ENCODE measurements around the gene DNMT3A. TPM values are rescaled to one million over a fixed set of nuclear protein-coding genes. Genes with fewer than 3 reads are reported as not detected.
A peak's percentile ranks its signal among the peaks of the same experiment; 100 is the strongest.

Gene DNMT3A
- total RNA-seq, 1 donor from 2014 or later, result 219 TPM

DNA sequence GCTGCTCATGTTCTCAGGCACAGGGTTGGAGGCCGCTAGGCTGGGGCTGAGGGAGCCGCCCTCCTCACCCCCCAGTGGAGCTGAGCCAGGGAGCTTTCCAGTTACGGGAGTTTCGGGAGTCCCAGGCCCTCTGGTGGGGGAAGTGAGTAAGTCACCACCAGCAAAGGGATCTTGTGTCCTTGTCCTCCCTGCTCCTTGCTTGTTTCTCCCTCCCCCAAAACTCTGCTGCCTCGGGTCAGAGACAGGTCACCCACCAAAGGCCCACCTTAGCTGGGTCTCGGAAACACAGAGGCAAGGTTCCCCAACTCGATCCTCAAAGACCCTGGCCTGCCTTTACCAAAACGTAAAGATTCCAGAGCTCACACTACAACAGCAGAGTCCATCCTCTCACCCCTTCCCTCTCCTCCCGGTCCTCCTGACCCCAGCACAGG, 112.9 kb downstream of the DNMT3A start:
- Mint-ChIP-seq H3K4me1 (peaks cover 16% of the 10 kb centered on the region), H3K9me3 (no peaks in the 10 kb centered on the region), H3K27ac (peak overlapping the region; percentile 87), H3K27me3 (ENCODE audit: low read depth) (no peaks in the 10 kb centered on the region), H3K36me3 (peaks cover 12% of the 10 kb centered on the region), H3K4me3 (no peak overlapping the region)
- DNase-seq (ENCODE audit: low spot score in 2 of 2, unreplicated experiment in 2 of 2), result peak in 1 of 2 experiments; percentile 64
- peak; percentile 84 for TF ChIP-seq CTCF (IDR thresholded peaks at IDR 0.05; ENCODE audit: unreplicated experiment)

GRCh38 chr2:25227576-25227975, 114.1 kb downstream of the DNMT3A start:
- Mint-ChIP-seq H3K36me3 (peaks cover 5% of the 10 kb centered on the region), H3K27ac (no peak overlapping the region), H3K27me3 (ENCODE audit: low read depth) (no peaks in the 10 kb centered on the region), H3K4me3 (no peak overlapping the region), H3K9me3 (no peaks in the 10 kb centered on the region), H3K4me1 (peaks cover 16% of the 10 kb centered on the region)
- DNase-seq (ENCODE audit: low spot score in 2 of 2, unreplicated experiment in 2 of 2), result no peak
- no peak for TF ChIP-seq CTCF (IDR thresholded peaks at IDR 0.05; ENCODE audit: unreplicated experiment)

DNA sequence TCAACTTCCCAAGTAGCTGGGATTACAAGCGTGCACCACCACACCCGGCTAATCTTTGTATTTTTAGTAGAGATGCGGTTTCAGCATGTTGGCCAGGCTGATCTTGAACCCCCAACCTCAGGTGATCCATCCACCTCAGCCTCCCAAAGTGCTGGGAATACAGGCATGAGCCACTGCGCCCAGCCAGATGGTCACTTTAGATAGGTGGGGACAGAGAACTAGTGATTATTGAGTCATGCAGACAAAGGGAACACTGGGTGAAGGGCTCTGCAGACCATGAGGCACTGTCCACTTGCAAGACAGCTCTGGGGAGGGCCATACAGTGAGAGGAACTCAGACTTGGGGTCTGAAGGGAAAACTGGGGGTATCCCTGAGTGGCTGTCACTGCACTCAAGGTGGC, 114.9 kb downstream of the DNMT3A start:
- no peaks in the 10 kb centered on the region for H3K9me3 Mint-ChIP-seq
- no peak for DNase-seq (ENCODE audit: low spot score in 2 of 2, unreplicated experiment in 2 of 2)
- TF ChIP-seq CTCF (IDR thresholded peaks at IDR 0.05; ENCODE audit: unreplicated experiment), result no peak
- H3K4me1 Mint-ChIP-seq, result peaks cover 16% of the 10 kb centered on the region
- H3K4me3 Mint-ChIP-seq, result no peak overlapping the region
- peaks cover 2% of the 10 kb centered on the region for H3K36me3 Mint-ChIP-seq
- no peak overlapping the region for H3K27ac Mint-ChIP-seq
- H3K27me3 Mint-ChIP-seq (ENCODE audit: low read depth), result no peaks in the 10 kb centered on the region

DNA sequence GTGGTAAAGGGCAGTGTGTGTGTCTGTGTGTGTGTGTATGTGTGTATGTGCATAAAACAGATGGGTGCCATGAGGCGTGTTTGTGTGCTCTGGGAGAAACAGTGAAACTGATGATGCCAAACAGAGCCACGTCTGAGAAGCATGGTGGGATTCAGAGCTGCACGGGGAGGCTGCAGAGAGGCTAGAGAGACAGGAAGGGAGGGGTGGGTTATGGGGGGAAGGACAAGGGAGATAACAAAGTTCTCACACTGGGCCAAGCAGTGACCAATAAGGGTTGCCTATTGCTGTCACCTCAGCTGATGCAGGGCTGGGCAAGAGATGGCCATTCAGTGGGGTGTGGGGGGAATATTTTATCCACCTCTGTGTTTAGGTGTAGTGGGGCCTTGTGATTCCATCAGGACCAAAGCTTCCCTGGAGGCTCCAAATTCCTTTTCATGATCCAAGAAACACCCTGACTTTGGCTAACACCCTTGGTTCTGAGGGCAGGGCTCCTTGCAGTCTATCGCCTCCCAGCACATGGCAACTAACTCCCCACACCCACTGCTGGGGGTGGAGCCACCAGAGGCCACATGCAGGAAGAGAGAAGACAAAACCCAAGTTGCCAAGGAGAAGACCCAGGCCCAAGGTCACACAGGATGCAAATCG, 119.1 kb downstream of the DNMT3A start:
- H3K4me1 Mint-ChIP-seq, result no peaks in the 10 kb centered on the region
- no peak for DNase-seq (ENCODE audit: low spot score in 2 of 2, unreplicated experiment in 2 of 2)
- H3K27me3 Mint-ChIP-seq (ENCODE audit: low read depth), result no peaks in the 10 kb centered on the region
- H3K9me3 Mint-ChIP-seq, result no peaks in the 10 kb centered on the region
- no peak overlapping the region for H3K4me3 Mint-ChIP-seq
- TF ChIP-seq CTCF (IDR thresholded peaks at IDR 0.05; ENCODE audit: unreplicated experiment), result no peak
- no peaks in the 10 kb centered on the region for H3K36me3 Mint-ChIP-seq
- no peak overlapping the region for H3K27ac Mint-ChIP-seq

GRCh38 chr2:25221579-25221978, 120.1 kb downstream of the DNMT3A start:
- no peak overlapping the region for H3K27ac Mint-ChIP-seq

More at GRCh38 chr2:25221579-25221978, 120.1 kb downstream of the DNMT3A start:
- no peaks in the 10 kb centered on the region for H3K9me3 Mint-ChIP-seq
- no peaks in the 10 kb centered on the region for H3K4me1 Mint-ChIP-seq
- H3K4me3 Mint-ChIP-seq, result no peak overlapping the region
- H3K27me3 Mint-ChIP-seq (ENCODE audit: low read depth), result no peaks in the 10 kb centered on the region
- no peaks in the 10 kb centered on the region for H3K36me3 Mint-ChIP-seq
- TF ChIP-seq CTCF (IDR thresholded peaks at IDR 0.05; ENCODE audit: unreplicated experiment), result no peak
- DNase-seq (ENCODE audit: low spot score in 2 of 2, unreplicated experiment in 2 of 2), result no peak
